ENCODE measurements around the gene TMEM255B. TPM values are rescaled to one million over a fixed set of nuclear protein-coding genes. Genes with fewer than 3 reads are reported as not detected.

TMEM255B gene
- total and polyA plus RNA-seq, 9 of the 15 experiments (the other 6 are each of a cell fraction or from before 2014, with no cell fraction given) = 0.01 to 0.75 (median 0.23) TPM

DNA sequence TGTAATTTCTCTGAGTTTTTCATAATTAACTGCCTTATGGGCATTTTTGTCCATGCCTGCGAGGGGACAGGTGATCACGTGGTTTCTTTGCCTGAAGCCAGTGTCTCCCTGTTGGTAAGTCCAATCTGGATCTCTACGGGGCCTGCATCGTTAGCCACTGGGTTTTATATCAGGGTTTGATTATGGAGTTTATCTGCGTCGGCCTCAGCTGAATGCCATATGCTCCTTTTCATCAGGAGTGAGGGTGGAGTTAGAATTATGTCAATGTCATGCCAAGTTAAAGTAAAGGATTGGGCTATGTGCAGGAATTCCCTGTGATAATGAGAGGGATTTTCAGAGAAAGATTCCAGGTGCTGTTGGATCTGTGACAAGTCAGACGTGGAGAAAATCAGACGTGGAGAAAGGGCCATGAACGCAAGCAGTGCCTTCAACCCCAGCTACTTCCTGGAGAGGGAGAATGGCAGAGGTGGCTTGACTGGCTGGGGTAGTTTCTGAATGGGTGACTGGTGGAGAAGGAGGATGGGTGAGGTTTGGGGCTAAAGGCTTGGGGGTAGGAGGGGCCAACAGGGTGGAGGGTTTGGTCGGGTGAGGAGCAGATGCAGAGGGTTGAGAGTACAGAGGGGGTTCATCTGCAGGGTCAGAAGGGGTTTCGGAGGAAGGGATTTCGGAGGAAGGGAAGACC is 24.3 kb downstream of the TMEM255B start:
- FAIRE-seq = no peak
- in situ Hi-C loops (cut with MboI) = no loop called here

DNA sequence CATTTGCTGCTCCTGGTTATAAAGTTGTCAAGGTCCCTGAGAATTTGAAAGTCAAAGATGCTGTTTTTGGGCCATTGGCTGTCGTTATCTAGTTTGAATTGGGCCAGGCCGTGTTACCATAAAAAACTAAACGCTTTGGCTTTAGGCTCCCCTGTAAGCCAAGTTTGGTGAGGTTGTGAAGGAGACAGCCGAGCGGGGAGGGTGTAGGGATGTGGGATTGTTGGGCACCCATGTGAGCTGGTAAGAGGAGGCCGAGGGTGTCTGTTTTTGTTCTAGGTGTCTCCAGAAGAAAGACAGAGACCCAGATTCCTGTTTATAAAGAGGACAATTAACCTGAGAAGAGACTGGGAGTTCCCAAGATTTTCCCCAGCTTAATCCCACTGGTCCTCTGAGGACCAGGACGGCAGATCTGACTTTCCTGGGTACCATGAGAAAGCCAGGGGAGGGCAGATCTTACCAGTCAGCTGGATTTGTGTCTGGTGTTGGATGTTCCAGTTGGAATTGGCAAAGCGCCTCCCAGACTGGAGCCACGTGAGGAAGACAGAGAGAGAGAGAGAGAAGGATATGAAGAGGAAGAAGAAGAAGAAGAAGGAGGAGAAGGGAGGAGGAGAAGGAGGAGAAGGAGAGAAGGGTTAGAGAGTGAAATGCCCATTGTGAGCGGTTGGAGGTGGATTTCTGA is 25.1 kb downstream of the TMEM255B start:
- no peaks in the 10 kb centered on the region for H3K79me2 ChIP-seq (ENCODE audit: control insufficient read depth, insufficient read depth, low read length)
- no peak overlapping the region for H2AFZ ChIP-seq (ENCODE audit: low read depth, low read length)
- H4K20me1 ChIP-seq (replicated peaks; ENCODE audit: control insufficient read depth, insufficient read depth, low read length) = no peaks in the 10 kb centered on the region
- no TSS peak for BruUV-seq (replicated peaks)
- POLR2A ChIA-PET = no interaction called here
- peaks cover 0 to 6% of the 10 kb centered on the region in 2 experiments; a peak in 1 of 5 replicates for H3K4me1 ChIP-seq (replicated peaks in 1 of 2; ENCODE audit: control insufficient read depth in 2 of 2, insufficient read depth in 2 of 2, low read length in 2 of 2)
- no peak overlapping the region for H3K27ac ChIP-seq (ENCODE audit: extremely low read depth, low read depth, low read length)
- FAIRE-seq = no peak
- H3K36me3 ChIP-seq (ENCODE audit: control insufficient read depth, insufficient read depth, low read length) = no peaks in the 10 kb centered on the region
- DNase-seq (ENCODE audit: extremely low read depth in 1 of 4, low spot score in 3 of 4) = no peak
- peaks cover 9 to 49% of the 10 kb centered on the region in 2 experiments; a peak in 4 of 5 replicates for H3K27me3 ChIP-seq (ENCODE audit: control insufficient read depth in 2 of 2, insufficient read depth in 2 of 2, low read length in 2 of 2)
- intact Hi-C loops (cut with micrococcal nuclease) (no loop called here), in situ Hi-C loops (cut with MboI) (no loop called here)
- no peak overlapping the region for H3K9ac ChIP-seq (ENCODE audit: insufficient read depth in 1 of 2, low read depth in 2 of 2, low read length in 2 of 2)
- CTCF ChIA-PET (ENCODE audit: low intra/inter-chr PET ratio) = no interaction called here
- no peak overlapping the region for H3K4me3 ChIP-seq
- no peak overlapping the region for H3K4me2 ChIP-seq (ENCODE audit: insufficient read depth, low read length)
- no peak for ATAC-seq
- 0% methylated on average over 6 of the region's 10 CpGs for WGBS (ENCODE audit: insufficient coverage, low coverage, missing lambda C conversion rate)
- no peaks in the 10 kb centered on the region for H3K9me1 ChIP-seq (ENCODE audit: control insufficient read depth, insufficient read depth, low read length)
- no peaks in the 10 kb centered on the region for H3K9me3 ChIP-seq (replicated peaks; ENCODE audit: control insufficient read depth, insufficient read depth, low read depth, low read length)
- TF ChIP-seq, protein P1, sequence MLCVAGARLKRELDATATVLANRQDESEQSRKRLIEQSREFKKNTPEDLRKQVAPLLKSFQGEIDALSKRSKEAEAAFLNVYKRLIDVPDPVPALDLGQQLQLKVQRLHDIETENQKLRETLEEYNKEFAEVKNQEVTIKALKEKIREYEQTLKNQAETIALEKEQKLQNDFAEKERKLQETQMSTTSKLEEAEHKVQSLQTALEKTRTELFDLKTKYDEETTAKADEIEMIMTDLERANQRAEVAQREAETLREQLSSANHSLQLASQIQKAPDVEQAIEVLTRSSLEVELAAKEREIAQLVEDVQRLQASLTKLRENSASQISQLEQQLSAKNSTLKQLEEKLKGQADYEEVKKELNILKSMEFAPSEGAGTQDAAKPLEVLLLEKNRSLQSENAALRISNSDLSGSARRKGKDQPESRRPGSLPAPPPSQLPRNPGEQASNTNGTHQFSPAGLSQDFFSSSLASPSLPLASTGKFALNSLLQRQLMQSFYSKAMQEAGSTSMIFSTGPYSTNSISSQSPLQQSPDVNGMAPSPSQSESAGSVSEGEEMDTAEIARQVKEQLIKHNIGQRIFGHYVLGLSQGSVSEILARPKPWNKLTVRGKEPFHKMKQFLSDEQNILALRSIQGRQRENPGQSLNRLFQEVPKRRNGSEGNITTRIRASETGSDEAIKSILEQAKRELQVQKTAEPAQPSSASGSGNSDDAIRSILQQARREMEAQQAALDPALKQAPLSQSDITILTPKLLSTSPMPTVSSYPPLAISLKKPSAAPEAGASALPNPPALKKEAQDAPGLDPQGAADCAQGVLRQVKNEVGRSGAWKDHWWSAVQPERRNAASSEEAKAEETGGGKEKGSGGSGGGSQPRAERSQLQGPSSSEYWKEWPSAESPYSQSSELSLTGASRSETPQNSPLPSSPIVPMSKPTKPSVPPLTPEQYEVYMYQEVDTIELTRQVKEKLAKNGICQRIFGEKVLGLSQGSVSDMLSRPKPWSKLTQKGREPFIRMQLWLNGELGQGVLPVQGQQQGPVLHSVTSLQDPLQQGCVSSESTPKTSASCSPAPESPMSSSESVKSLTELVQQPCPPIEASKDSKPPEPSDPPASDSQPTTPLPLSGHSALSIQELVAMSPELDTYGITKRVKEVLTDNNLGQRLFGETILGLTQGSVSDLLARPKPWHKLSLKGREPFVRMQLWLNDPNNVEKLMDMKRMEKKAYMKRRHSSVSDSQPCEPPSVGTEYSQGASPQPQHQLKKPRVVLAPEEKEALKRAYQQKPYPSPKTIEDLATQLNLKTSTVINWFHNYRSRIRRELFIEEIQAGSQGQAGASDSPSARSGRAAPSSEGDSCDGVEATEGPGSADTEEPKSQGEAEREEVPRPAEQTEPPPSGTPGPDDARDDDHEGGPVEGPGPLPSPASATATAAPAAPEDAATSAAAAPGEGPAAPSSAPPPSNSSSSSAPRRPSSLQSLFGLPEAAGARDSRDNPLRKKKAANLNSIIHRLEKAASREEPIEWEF (CRISPR knock-in tag; IDR thresholded peaks at IDR 0.05) = no peak
- TF ChIP-seq ZNF324 (CRISPR knock-in tag; IDR thresholded peaks at IDR 0.05) (no peak), TSC22D4 (tag; IDR thresholded peaks at IDR 0.05) (no peak), KHSRP (IDR thresholded peaks at IDR 0.05) (no peak), ZNF316 (IDR thresholded peaks at IDR 0.05) (no peak), BACH1 (tag; IDR thresholded peaks at IDR 0.05) (no peak), HIVEP1 (CRISPR knock-in tag; IDR thresholded peaks at IDR 0.05) (no peak), NFIX (CRISPR knock-in tag; IDR thresholded peaks at IDR 0.05; ENCODE audit: low read depth) (no peak), SP1 (CRISPR knock-in tag; IDR thresholded peaks at IDR 0.05) (no peak), ZNF311 (CRISPR knock-in tag; IDR thresholded peaks at IDR 0.05) (no peak)

More for the DNA sequence above, 24.3 kb downstream of the TMEM255B start:
- no peak for ATAC-seq
- DNase-seq (ENCODE audit: extremely low read depth in 1 of 4, low spot score in 3 of 4) = no peak
- ChIA-PET POLR2A (interaction anchor here (0.7 kb wide), 1 partner anchor 162 kb away, joined by 3 read pairs; no protein-coding TSS in a partner anchor), CTCF (ENCODE audit: low intra/inter-chr PET ratio) (no interaction called here)
- BruUV-seq (replicated peaks) = no TSS peak
- Histone ChIP-seq H3K36me3 (ENCODE audit: control insufficient read depth, insufficient read depth, low read length) (no peaks in the 10 kb centered on the region), H3K4me1 (replicated peaks in 1 of 2; ENCODE audit: control insufficient read depth in 2 of 2, insufficient read depth in 2 of 2, low read length in 2 of 2) (peaks cover 0 to under 1% of the 10 kb centered on the region in 2 experiments; a peak in 1 of 5 replicates), H3K4me2 (ENCODE audit: insufficient read depth, low read length) (no peak overlapping the region), H3K27me3 (ENCODE audit: control insufficient read depth in 2 of 2, insufficient read depth in 2 of 2, low read length in 2 of 2) (peaks cover 4 to 45% of the 10 kb centered on the region in 2 experiments; a peak in 4 of 5 replicates), H4K20me1 (replicated peaks; ENCODE audit: control insufficient read depth, insufficient read depth, low read length) (no peaks in the 10 kb centered on the region), H3K9me3 (replicated peaks; ENCODE audit: control insufficient read depth, insufficient read depth, low read depth, low read length) (no peaks in the 10 kb centered on the region), H2AFZ (ENCODE audit: low read depth, low read length) (no peak overlapping the region), H3K9ac (ENCODE audit: insufficient read depth in 1 of 2, low read depth in 2 of 2, low read length in 2 of 2) (no peak overlapping the region), H3K4me3 (no peak overlapping the region), H3K79me2 (ENCODE audit: control insufficient read depth, insufficient read depth, low read length) (no peaks in the 10 kb centered on the region), H3K9me1 (ENCODE audit: control insufficient read depth, insufficient read depth, low read length) (no peaks in the 10 kb centered on the region), H3K27ac (ENCODE audit: extremely low read depth, low read depth, low read length) (no peak overlapping the region)
- WGBS (ENCODE audit: insufficient coverage, low coverage, missing lambda C conversion rate) = 0% methylated on average over 12 of the region's 12 CpGs
- no peak for TF ChIP-seq HDAC2 (IDR thresholded peaks at IDR 0.05)
- no peak for TF ChIP-seq POLR2H (tag; IDR thresholded peaks at IDR 0.05; ENCODE audit: low read depth)
- TF ChIP-seq EHMT2 (IDR thresholded peaks at IDR 0.05) = no peak
- TF ChIP-seq NCOA6 (IDR thresholded peaks at IDR 0.05) = no peak
- intact Hi-C loops (cut with micrococcal nuclease) = no loop called here
